OCI-LY7 (cell line): ENCODE results near the gene YEATS4. TPM values are rescaled to one million over a fixed set of nuclear protein-coding genes. Genes with fewer than 3 reads are reported as not detected.
"Not testable (repeated sequence)": the region's sequence is repeated elsewhere in the genome, so short reads cannot be mapped to it uniquely, and the experiment has no call there.

ENCODE experiments used
- Bru-seq: library from RNA; stranded (reverse); fragments of 400-500 nt; gene quantifications from one replicate; lab custom pipeline; 2021; lab: Mats Ljungman, UMichigan
- BruChase-seq, 2 experiments: library from RNA; stranded (reverse); fragments of 400-500 nt; gene quantifications; one replicate each; lab custom pipeline; 2021; lab: Mats Ljungman, UMichigan
- BruUV-seq: library from RNA; stranded (reverse); fragments of 400-500 nt; replicated peaks from 2 replicates; lab custom pipeline; 2021; lab: Mats Ljungman, UMichigan
- CTCF ChIA-PET: fragments of 300-600 bp; sonication (Branson Sonifier 250); formaldehyde crosslinking; loops from one replicate; lab custom pipeline; 2022; ENCODE audit warnings: antibody characterized with exemption; ENCODE audit not compliant: unreplicated experiment; lab: Charles Lee
- POLR2A ChIA-PET: fragments of 300-600 bp; sonication (Branson Sonifier 250); formaldehyde crosslinking; loops from one replicate; lab custom pipeline; 2022; ENCODE audit warnings: antibody characterized with exemption; lab: Charles Lee
- DNase-seq: peaks from one replicate; pipeline ENCODE4 v3.0.0-alpha.2; 2015; ENCODE audit warnings: low spot score
- H2AFZ ChIP-seq: fragments of 200-600 bp; sonication (generic), shearing (Covaris generic); 2 replicates; pipeline ENCODE4 v1.6.1; 2014; ENCODE audit warnings: mild to moderate bottlenecking, antibody characterized with exemption, low read length, moderate library complexity
- H3K27ac ChIP-seq: fragments of 200-600 bp; sonication (generic); 2 replicates; pipeline ENCODE4 v1.5.1; 2014; ENCODE audit warnings: mixed run types, low read depth, mild to moderate bottlenecking, moderate library complexity, low read length, inconsistent platforms; ENCODE audit not compliant: poor library complexity, severe bottlenecking
- H3K36me3 ChIP-seq: fragments of 200-600 bp; sonication (generic); 2 replicates; pipeline ENCODE4 v1.6.1; 2014; ENCODE audit warnings: mild to moderate bottlenecking, antibody characterized with exemption, low read length, moderate library complexity, mixed read lengths; ENCODE audit not compliant: insufficient read depth
- H3K4me1 ChIP-seq: fragments of 200-600 bp; sonication (generic); 2 replicates; pipeline ENCODE4 v1.5.1; 2014; ENCODE audit warnings: mild to moderate bottlenecking, low read length; ENCODE audit not compliant: insufficient read depth, poor library complexity, severe bottlenecking
- H3K4me2 ChIP-seq: fragments of 200-600 bp; sonication (generic); 2 replicates; pipeline ENCODE4 v1.6.1; 2014; ENCODE audit warnings: mild to moderate bottlenecking, low read length
- H3K4me3 ChIP-seq: fragments of 200-600 bp; sonication (generic); 2 replicates; pipeline ENCODE4 v1.5.1; 2014; ENCODE audit warnings: mild to moderate bottlenecking, low read depth, low read length; ENCODE audit not compliant: poor library complexity, severe bottlenecking
- H3K79me2 ChIP-seq: fragments of 200-600 bp; sonication (generic); 2 replicates; pipeline ENCODE4 v1.6.1; 2016; ENCODE audit warnings: low read depth, mild to moderate bottlenecking, low read length, moderate library complexity, mixed read lengths; ENCODE audit not compliant: insufficient read depth
- H3K9me2 ChIP-seq: fragments of 200-600 bp; sonication (generic); 2 replicates; pipeline ENCODE4 v1.6.1; 2016; ENCODE audit warnings: mild to moderate bottlenecking, low read length, mixed read lengths; ENCODE audit not compliant: insufficient read depth
- H3K9me3 ChIP-seq: fragments of 200-600 bp; sonication (generic); 2 replicates; pipeline ENCODE4 v1.6.1; 2014; ENCODE audit warnings: mild to moderate bottlenecking, mixed run types, low read length, mixed read lengths
- H4K20me1 ChIP-seq: fragments of 200-600 bp; sonication (generic); 2 replicates; pipeline ENCODE4 v1.6.1; 2014; ENCODE audit warnings: mild to moderate bottlenecking, antibody characterized with exemption, low read length, moderate library complexity, mixed read lengths; ENCODE audit not compliant: insufficient read depth
- EZH2phosphoT487 ChIP-seq: fragments of 200-600 bp; sonication (generic); IDR thresholded peaks from 2 replicates; pipeline ENCODE4 v1.6.1; 2018; ENCODE audit warnings: low read depth, borderline replicate concordance, mild to moderate bottlenecking, mixed run types, antibody characterized with exemption, low read length, moderate library complexity, mixed read lengths
- intact Hi-C: fragments of 100-400 bp; cut with micrococcal nuclease; formaldehyde crosslinking; loops from one replicate; pipeline ENCODE4 v1.10.0; 2022; ENCODE audit not compliant: unreplicated experiment
- long read RNA-seq: library from polyadenylated mRNA; stranded (forward); transcript quantifications from one replicate; pipeline ENCODE4 v2.0.0, GENCODE V29; 2022
- total RNA-seq, 2 experiments: library from RNA; depleted of rRNA in 1 of 2; stranded (reverse); fragments of >200 nt in 1 of 2; shearing (Covaris generic) in 1 of 2; gene quantifications; 2 replicates each; pipeline ENCODE4 v1.2.3, GENCODE V29; 2014 to 2022
- TF ChIP-seq, protein P1 (sequence below): fragments of 200-600 bp; sonication (generic); conservative IDR thresholded peaks from 2 replicates; pipeline ENCODE4 v1.5.1; 2014; ENCODE audit warnings: mild to moderate bottlenecking, antibody characterized with exemption, low read length, moderate library complexity, mixed read lengths

YEATS4 gene
- 119 and 122 TPM in 2 replicates for total RNA-seq (2014; rRNA removed; shearing (Covaris generic))
- total RNA-seq (2022): 80.4 and 86.5 TPM in 2 replicates
- Bru-seq, nascent RNA: percentile 97 among the genes with signal in this experiment
- percentile 89 among the genes with signal in this experiment for BruChase-seq, experiment 1, labeled RNA remaining after a 6-hour chase
- percentile 91 among the genes with signal in this experiment for BruChase-seq, experiment 2, labeled RNA remaining after a 2-hour chase
- long read RNA-seq, transcript YEATS4-202 (5 exons, 1,100 nt): minor isoform, 13 of 87 reads
- long read RNA-seq, transcript YEATS4-201 (7 exons, 1,434 nt): major isoform, 67 of 87 reads
- long read RNA-seq, partial matches to known transcripts: 1 of 87 reads
- long read RNA-seq, other reads (novel, unspliced or antisense): 6 of 87 reads

DNA sequence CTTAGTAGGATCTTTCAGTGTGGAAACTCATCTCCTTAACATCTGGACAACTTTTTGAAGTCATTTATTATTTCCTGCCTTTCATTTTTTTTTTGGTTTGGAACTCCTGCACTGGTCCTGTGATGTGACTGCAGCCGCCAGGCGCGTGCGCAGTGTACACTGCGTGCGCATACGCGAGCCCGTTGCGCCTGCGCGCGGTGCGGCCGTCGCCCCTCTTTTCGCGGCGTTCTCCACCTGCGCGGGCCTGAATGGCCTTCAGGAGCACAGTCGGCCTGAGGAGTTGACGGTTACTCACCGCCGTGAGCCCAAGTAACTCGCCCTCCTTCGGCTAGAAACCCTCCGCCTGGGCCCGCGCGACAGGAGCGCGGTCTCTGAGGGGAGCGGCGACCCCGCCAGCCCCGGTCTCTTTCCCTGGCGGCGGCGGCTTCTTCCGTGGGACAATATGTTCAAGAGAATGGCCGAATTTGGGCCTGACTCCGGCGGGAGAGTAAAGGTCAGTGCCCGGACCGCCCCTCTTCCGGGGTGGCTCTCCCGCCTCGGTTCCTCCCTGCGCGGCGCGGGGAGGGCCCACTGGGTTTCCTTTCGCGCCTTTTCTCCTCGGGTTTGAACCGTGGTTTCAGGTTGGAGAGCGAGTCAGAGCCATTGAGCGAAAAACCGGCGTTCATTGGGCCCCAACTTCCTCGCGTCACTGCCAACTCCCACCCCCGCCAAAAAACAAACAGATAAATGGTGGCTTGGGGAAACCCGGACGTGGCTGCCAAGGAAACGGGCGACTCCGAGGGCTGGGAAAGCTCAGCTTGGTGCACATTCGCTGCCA lies at the start of gene YEATS4:
Gene YEATS4 (plus strand): TSS at position 213 of the 817 bp plus-strand sequence. CDS start 230 bp downstream, at position 443.
- ChIA-PET CTCF (no interaction called here), POLR2A (interaction anchor here (0.7 to 1.9 kb wide), 2 partner anchors 29 to 81 kb away, joined by 4 to 18 read pairs; no protein-coding TSS in a partner anchor)

GRCh38 chr12:69313209-69313608 lies 46.3 kb upstream of the YEATS4 start:
- intact Hi-C loops: no loop called here
- POLR2A ChIA-PET: no interaction called here
- CTCF ChIA-PET: no interaction called here

More for the DNA sequence above, at the start of gene YEATS4:
- peak within 1 kb of the TSS; percentile 89 for H3K27ac ChIP-seq
- no peaks in the 10 kb centered on the region for H3K9me3 ChIP-seq
- H3K79me2 ChIP-seq: peaks cover 50% of the 10 kb centered on the region
- no peaks in the 10 kb centered on the region for H4K20me1 ChIP-seq
- intact Hi-C loops: loop anchor here (1.0 to 5.0 kb wide), 2 partner anchors 226 to 278 kb away; partner anchors contain the start of gene CCT2
- H3K4me1 ChIP-seq: peaks cover 22% of the 10 kb centered on the region
- TF ChIP-seq, protein P1, sequence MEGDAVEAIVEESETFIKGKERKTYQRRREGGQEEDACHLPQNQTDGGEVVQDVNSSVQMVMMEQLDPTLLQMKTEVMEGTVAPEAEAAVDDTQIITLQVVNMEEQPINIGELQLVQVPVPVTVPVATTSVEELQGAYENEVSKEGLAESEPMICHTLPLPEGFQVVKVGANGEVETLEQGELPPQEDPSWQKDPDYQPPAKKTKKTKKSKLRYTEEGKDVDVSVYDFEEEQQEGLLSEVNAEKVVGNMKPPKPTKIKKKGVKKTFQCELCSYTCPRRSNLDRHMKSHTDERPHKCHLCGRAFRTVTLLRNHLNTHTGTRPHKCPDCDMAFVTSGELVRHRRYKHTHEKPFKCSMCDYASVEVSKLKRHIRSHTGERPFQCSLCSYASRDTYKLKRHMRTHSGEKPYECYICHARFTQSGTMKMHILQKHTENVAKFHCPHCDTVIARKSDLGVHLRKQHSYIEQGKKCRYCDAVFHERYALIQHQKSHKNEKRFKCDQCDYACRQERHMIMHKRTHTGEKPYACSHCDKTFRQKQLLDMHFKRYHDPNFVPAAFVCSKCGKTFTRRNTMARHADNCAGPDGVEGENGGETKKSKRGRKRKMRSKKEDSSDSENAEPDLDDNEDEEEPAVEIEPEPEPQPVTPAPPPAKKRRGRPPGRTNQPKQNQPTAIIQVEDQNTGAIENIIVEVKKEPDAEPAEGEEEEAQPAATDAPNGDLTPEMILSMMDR: no peak
- no peak for TF ChIP-seq EZH2phosphoT487
- H2AFZ ChIP-seq: peak within 1 kb of the TSS; percentile 92
- H3K4me3 ChIP-seq: peak within 1 kb of the TSS; percentile 90
- peaks cover 36% of the 10 kb centered on the region for H3K36me3 ChIP-seq
- BruUV-seq: no TSS peak
- no peaks in the 10 kb centered on the region for H3K9me2 ChIP-seq
- H3K4me2 ChIP-seq: peak within 1 kb of the TSS; percentile 66
- peak; percentile 95 for DNase-seq

DNA sequence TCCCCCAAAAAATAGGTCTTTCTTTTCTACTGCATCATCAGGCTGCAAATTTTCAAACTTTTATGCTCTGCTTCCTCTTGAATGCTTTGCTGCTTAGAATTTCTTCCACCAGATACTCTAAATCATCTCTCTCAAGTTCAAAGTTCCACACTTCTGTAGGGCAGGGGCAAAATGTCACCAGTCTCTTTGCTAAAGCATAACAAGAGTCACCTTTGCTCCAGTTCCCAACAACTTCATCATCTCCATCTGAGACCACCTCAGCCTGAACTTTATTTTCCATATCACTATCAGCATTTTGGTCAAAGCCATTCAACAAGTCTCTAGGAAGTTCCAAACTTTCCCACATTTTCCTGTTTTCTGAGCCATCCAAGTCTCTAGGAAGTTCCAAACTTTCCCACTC lies 42.8 kb upstream of the YEATS4 start:
- BruUV-seq, H3K27ac ChIP-seq, POLR2A ChIA-PET, CTCF ChIA-PET, DNase-seq, H3K79me2 ChIP-seq, H2AFZ ChIP-seq, H3K4me2 ChIP-seq, H4K20me1 ChIP-seq, H3K36me3 ChIP-seq, intact Hi-C loops, H3K4me3 ChIP-seq, H3K4me1 ChIP-seq, H3K9me3 ChIP-seq, H3K9me2 ChIP-seq: not testable (repeated sequence)

More at GRCh38 chr12:69313209-69313608, 46.3 kb upstream of the YEATS4 start:
- Histone ChIP-seq H3K9me2 (no peaks in the 10 kb centered on the region), H3K4me2 (no peak overlapping the region), H3K4me1 (no peaks in the 10 kb centered on the region), H3K9me3 (peaks cover under 1% of the 10 kb centered on the region; the same call in 1 of the 2 replicates), H3K27ac (no peak overlapping the region), H3K36me3 (no peaks in the 10 kb centered on the region), H2AFZ (no peak overlapping the region), H3K4me3 (no peak overlapping the region), H4K20me1 (no peaks in the 10 kb centered on the region), H3K79me2 (no peaks in the 10 kb centered on the region)
- no peak for TF ChIP-seq EZH2phosphoT487
- TF ChIP-seq, protein P1: no peak
- BruUV-seq: no TSS peak
- no peak for DNase-seq

- POLR2A ChIA-PET: interaction anchor here (0.6 kb wide), 1 partner anchor 30 kb away, joined by 5 read pairs; no protein-coding TSS in a partner anchor
- H2AFZ ChIP-seq, intact Hi-C loops, H3K9me2 ChIP-seq, H3K4me3 ChIP-seq, H3K9me3 ChIP-seq, BruUV-seq, H3K27ac ChIP-seq, DNase-seq, H3K4me2 ChIP-seq, H3K4me1 ChIP-seq, H3K36me3 ChIP-seq, H4K20me1 ChIP-seq, CTCF ChIA-PET, H3K79me2 ChIP-seq: not testable (repeated sequence)
Observed at GRCh38 chr12:69317233-69317632, 42.3 kb upstream of the YEATS4 start.
